Left ventricle myocardium inferior (tissue), 1 donor: ENCODE data around the gene OGFR. TPM values are rescaled to one million over a fixed set of nuclear protein-coding genes. Genes with fewer than 3 reads are reported as not detected.

Source experiments
- DNase-seq: peaks from one replicate; pipeline ENCODE4 v3.0.0-alpha.2; 2020
- H3K27ac ChIP-seq: fragments of 200-600 bp; replicated peaks from 2 replicates; pipeline ENCODE4 v1.8.0; 2021
- H3K27me3 ChIP-seq: fragments of 200-600 bp; 2 replicates; pipeline ENCODE4 v1.8.0; 2021; ENCODE audit warnings: low read depth
- H3K36me3 ChIP-seq: fragments of 200-600 bp; 2 replicates; pipeline ENCODE4 v1.8.0; 2021
- H3K4me1 ChIP-seq: fragments of 200-600 bp; 2 replicates; pipeline ENCODE4 v1.8.0; 2021
- H3K4me3 ChIP-seq: fragments of 200-600 bp; 2 replicates; pipeline ENCODE4 v1.8.0; 2021; ENCODE audit warnings: mild to moderate bottlenecking, moderate library complexity
- H3K9me3 ChIP-seq: fragments of 200-600 bp; replicated peaks from 2 replicates; pipeline ENCODE4 v1.8.0; 2021
- CTCF ChIP-seq: fragments of 200-600 bp; IDR thresholded peaks from 2 replicates; pipeline ENCODE4 v1.8.0; 2021; ENCODE audit warnings: antibody characterized with exemption, mild to moderate bottlenecking, borderline replicate concordance
- intact Hi-C: fragments of 100-400 bp; cut with micrococcal nuclease; formaldehyde crosslinking; loops from one replicate; pipeline ENCODE4 v1.11.0; 2022
- total RNA-seq: library from RNA; stranded (reverse); fragmentation: NEBNext Ultra II Directional; extraction: Animal tissue kit (Norgen Biotek cat#: 25700); gene quantifications from one replicate; pipeline ENCODE4 v1.2.1, GENCODE V29; 2021
- donor health status: DM: no; HTN: yes; CAD: no; lungs with severe emphysema.

Gene OGFR
- total RNA-seq, 1 donor from 2014 or later: 19.2 TPM

DNA sequence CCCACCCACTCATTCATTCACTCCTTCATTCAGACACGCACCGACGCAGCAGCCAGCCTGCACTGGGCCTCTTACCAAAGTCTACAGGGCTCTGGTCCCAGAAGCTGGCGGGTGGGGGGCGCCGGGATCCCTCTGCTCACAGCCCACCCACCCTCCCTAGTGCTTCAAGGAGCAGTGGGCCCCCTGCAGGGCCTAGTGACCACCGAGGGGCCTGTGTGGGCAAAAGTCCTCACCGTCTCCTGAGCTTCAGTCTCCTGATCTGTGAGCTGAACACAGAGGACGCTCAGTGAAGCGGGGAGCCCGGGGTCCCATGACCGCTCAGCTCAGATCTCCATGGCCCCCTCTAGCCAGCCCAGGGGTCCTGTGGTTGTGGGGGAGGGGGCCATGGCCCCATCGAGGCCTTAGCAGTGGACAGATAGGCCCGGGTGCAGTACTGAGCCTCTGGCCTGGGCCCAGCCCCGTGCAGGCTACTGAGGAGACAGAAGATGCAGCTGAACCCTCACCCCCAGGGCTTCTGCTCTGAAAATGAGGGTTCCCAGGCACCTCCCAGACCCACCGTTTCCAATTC lies 41.8 kb upstream of the OGFR start:
- Histone ChIP-seq H3K4me1 (no peaks in the 10 kb centered on the region), H3K4me3 (no peak overlapping the region), H3K9me3 (no peaks in the 10 kb centered on the region), H3K27ac (no peak overlapping the region), H3K27me3 (peaks cover 86% of the 10 kb centered on the region), H3K36me3 (no peaks in the 10 kb centered on the region)
- intact Hi-C loops: loop anchor here (10.0 kb wide), 1 partner anchor 68 kb away; no protein-coding TSS in a partner anchor
- no peak for TF ChIP-seq CTCF
- DNase-seq: no peak

DNA sequence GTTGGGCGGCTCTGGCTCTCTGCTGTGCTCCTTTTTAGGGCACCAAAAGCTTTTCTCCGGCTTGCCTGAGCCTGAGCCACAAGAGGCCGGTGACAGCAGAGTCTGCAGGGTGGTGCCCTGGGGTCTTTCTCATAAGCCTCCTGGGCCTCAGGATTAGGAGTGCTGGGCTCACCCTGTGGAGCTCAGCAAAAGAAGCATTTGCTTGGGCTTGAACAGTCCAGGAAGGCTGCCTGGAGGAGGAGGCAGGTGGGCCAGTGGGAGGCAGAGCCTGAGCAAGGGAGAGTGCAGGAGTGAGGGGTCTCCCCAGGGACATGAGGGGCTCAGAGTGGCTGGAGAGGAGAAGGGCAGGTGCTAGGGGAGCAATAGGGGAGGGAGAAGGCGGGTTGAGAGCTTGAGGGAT lies 41.2 kb upstream of the OGFR start:
- Histone ChIP-seq H3K9me3 (no peaks in the 10 kb centered on the region), H3K36me3 (no peaks in the 10 kb centered on the region), H3K4me1 (peaks cover 1% of the 10 kb centered on the region), H3K27ac (no peak overlapping the region), H3K27me3 (peaks cover 86% of the 10 kb centered on the region), H3K4me3 (no peak overlapping the region)
- no peak for TF ChIP-seq CTCF
- intact Hi-C loops: loop anchor here (10.0 kb wide), 1 partner anchor 69 kb away; no protein-coding TSS in a partner anchor
- no peak for DNase-seq

- Histone ChIP-seq H3K36me3 (no peaks in the 10 kb centered on the region), H3K27me3 (peaks cover 82% of the 10 kb centered on the region), H3K4me3 (no peak overlapping the region), H3K27ac (no peak overlapping the region), H3K9me3 (no peaks in the 10 kb centered on the region), H3K4me1 (peaks cover 9% of the 10 kb centered on the region)
- TF ChIP-seq CTCF: no peak
- intact Hi-C loops: loop anchor here (10.0 kb wide), 1 partner anchor 70 kb away; no protein-coding TSS in a partner anchor
- DNase-seq: no peak
Measured at GRCh38 chr20:62764156-62764935, 40.3 kb upstream of the OGFR start.

DNA sequence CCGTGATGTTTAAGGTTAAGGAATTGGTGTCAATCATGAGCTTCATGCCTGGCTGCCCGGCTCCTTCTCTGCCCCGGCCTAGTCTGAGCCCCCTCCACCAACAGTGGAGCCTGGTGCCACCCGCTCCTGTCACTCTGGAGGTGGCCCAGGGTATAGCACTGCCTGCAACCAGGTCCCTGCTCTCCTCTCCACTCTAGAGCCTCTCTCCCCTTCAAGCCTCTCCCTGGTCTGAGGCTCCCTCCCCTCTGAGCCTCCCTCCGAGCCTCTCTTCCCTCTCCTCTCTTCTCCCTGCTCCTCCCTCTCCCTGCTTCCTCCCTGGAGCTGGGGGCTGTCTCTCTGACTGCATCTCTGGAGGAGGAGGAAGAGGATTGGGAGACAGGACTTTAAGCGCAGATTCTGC lies 39.6 kb upstream of the OGFR start:
- Histone ChIP-seq H3K36me3 (no peaks in the 10 kb centered on the region), H3K4me1 (peaks cover 9% of the 10 kb centered on the region), H3K27ac (no peak overlapping the region), H3K27me3 (peaks cover 80% of the 10 kb centered on the region), H3K9me3 (no peaks in the 10 kb centered on the region), H3K4me3 (no peak overlapping the region)
- DNase-seq: no peak
- no peak for TF ChIP-seq CTCF
- intact Hi-C loops: loop anchor here (10.0 kb wide), 1 partner anchor 70 kb away; no protein-coding TSS in a partner anchor

- intact Hi-C loops: loop anchor here (10.0 kb wide), 1 partner anchor 71 kb away; no protein-coding TSS in a partner anchor
- Histone ChIP-seq H3K27me3 (peaks cover 80% of the 10 kb centered on the region), H3K4me1 (peaks cover 9% of the 10 kb centered on the region), H3K4me3 (no peak overlapping the region), H3K36me3 (no peaks in the 10 kb centered on the region), H3K27ac (no peak overlapping the region), H3K9me3 (no peaks in the 10 kb centered on the region)
- TF ChIP-seq CTCF: no peak
- DNase-seq: no peak
Measured at GRCh38 chr20:62765432-62766070, 39.1 kb upstream of the OGFR start.
